GM19395 (cell line): ENCODE data around the gene SSBP4.

ENCODE experiments used
- ATAC-seq: cut with Tn5 transposase; IDR thresholded peaks from one replicate; pipeline ENCODE4 v1.9.1; 2021; ENCODE audit warnings: mild to moderate bottlenecking, moderate library complexity; ENCODE audit not compliant: unreplicated experiment

SSBP4 gene

DNA sequence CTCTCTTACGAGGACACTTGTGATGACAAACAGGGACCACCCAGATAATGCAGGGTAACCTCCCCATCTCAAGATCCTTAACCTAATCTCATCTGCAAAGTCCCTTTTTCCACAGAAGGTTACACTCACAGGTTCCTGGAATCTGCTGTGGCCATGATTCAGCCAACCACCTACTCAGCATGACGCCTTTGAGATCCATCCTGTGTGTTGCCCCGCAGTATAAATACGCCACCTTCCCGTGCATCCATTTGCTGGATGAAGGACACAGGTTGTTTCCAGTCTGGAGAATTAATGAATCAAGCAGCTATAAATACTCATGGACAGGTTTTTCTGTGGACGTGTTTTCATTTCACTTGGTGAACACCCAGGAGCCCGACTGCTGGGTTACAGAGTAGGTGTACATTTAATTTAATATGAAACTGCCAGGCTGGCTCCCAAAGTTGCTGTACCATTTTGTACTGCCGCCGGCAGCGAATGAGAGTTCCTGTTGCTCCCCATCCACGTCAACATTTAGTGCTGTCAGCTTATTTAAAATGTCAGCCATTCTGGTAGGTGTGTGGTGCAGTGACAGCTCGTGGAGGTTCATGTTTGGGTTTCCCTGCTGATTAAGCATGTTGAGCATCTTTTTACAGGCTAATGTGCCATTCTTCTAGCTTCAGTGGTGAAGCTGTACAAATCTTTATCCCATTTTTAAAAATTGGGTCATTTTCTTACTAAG is 62.5 kb downstream of the SSBP4 start:
- no peak for ATAC-seq

DNA sequence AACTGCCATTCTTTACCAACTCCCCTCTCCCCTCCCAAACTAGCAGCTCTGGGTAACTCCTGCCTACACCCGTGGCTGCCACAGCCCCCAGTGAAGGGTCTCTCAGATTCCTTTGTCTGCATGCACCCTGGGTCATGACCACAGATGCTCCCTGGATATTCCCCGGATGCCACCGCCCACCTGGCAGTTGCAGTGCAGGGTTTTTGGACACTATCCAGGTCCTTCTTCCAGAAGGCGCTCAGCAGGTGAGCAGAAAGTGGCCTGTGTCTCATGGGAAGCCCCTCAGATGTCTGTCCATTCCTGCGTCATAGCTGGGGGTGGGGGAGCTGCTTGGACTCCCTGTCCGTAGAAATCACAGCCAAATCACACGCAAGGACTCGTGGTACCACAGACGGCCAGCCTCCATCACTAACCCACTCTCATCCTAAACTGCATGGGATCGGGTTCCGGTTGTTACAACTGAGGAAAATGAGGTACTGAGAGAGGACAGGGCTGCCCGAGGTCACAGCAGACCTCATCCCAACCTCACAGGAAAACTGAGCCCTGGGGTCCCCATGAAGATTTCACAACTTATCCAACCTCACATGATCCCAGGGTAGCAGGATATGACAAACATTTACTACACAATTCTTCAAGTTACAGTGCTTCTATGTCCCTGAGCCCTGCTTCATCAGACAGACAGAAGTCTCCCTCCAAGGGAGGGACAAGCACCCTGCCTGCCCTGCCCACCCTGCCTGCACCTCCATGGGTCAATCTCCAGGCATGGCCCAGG is 64.1 kb downstream of the SSBP4 start:
- ATAC-seq, result no peak
